MM.1S (cell line): Measurements from ENCODE around the gene RAB27B.

Experiments
- EZH2 ChIP-seq: fragments of 300-600 bp; sonication (generic); optimal IDR thresholded peaks from 2 replicates; pipeline ENCODE3; 2017; ENCODE audit warnings: low read depth, mild to moderate bottlenecking, antibody characterized with exemption, low read length, mixed read lengths
- TF ChIP-seq, protein P1 (sequence below): fragments of 300-600 bp; sonication (generic); IDR thresholded peaks from 2 replicates; pipeline ENCODE4 v1.5.1; 2016; ENCODE audit warnings: antibody characterized with exemption, low read length, mixed read lengths

DNA sequence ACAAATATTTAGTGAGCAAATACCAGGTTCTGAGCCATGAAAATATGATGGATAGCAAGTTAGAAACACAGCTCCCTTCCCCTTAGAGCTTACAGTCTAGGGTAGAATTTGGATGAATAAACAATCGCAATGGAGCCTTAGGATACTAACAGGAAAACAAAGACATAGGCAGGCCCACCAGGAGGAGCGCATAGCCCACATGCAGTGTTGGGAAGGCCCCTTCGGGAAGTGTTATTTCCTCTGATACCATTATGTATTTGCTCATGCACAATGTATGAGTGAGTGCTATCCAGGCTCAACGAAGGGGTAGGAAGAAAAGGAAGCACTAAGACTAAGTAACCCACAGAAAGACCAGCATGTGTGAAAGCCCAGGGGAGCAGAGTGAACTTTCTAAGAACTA, 54.0 kb downstream of the RAB27B start:
- TF ChIP-seq, protein P1, sequence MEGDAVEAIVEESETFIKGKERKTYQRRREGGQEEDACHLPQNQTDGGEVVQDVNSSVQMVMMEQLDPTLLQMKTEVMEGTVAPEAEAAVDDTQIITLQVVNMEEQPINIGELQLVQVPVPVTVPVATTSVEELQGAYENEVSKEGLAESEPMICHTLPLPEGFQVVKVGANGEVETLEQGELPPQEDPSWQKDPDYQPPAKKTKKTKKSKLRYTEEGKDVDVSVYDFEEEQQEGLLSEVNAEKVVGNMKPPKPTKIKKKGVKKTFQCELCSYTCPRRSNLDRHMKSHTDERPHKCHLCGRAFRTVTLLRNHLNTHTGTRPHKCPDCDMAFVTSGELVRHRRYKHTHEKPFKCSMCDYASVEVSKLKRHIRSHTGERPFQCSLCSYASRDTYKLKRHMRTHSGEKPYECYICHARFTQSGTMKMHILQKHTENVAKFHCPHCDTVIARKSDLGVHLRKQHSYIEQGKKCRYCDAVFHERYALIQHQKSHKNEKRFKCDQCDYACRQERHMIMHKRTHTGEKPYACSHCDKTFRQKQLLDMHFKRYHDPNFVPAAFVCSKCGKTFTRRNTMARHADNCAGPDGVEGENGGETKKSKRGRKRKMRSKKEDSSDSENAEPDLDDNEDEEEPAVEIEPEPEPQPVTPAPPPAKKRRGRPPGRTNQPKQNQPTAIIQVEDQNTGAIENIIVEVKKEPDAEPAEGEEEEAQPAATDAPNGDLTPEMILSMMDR = no peak
- TF ChIP-seq EZH2 = no peak
